Smooth muscle cell (in vitro differentiated cells): ENCODE results near the gene RBM20. TPM values are rescaled to one million over a fixed set of nuclear protein-coding genes. Genes with fewer than 3 reads are reported as not detected.

ENCODE experiments used
- DNase-seq: peaks from one replicate; lab custom pipeline; 2025; ENCODE audit not compliant: unreplicated experiment; lab: John Stamatoyannopoulos, UW
- H2AFZ ChIP-seq: fragments of 200-600 bp; sonication (generic); 2 replicates; pipeline ENCODE4 v1.6.0; 2016; ENCODE audit warnings: antibody characterized with exemption, low read depth, mild to moderate bottlenecking
- H3F3A ChIP-seq: fragments of 200-600 bp; sonication (generic); 2 replicates; pipeline ENCODE4 v1.6.0; 2017; ENCODE audit warnings: antibody characterized with exemption, low read depth
- H3K27ac ChIP-seq: fragments of 200-600 bp; sonication (generic); 2 replicates; pipeline ENCODE4 v1.5.1; 2016; ENCODE audit warnings: low read depth, mild to moderate bottlenecking
- H3K27me3 ChIP-seq: fragments of 200-600 bp; sonication (generic); 2 replicates; pipeline ENCODE4 v1.6.1; 2016; ENCODE audit warnings: low read depth, mild to moderate bottlenecking
- H3K36me3 ChIP-seq: fragments of 200-600 bp; sonication (generic); 2 replicates; pipeline ENCODE4 v1.5.1; 2016; ENCODE audit warnings: low read depth
- H3K4me1 ChIP-seq: fragments of 200-600 bp; sonication (generic); 2 replicates; pipeline ENCODE4 v1.5.1; 2016; ENCODE audit warnings: low read depth
- H3K4me2 ChIP-seq: fragments of 200-600 bp; sonication (generic); 2 replicates; pipeline ENCODE4 v1.6.0; 2016; ENCODE audit warnings: mild to moderate bottlenecking
- H3K4me3 ChIP-seq: fragments of 200-600 bp; sonication (generic); 2 replicates; pipeline ENCODE4 v1.5.1; 2016; ENCODE audit warnings: mild to moderate bottlenecking
- H3K79me2 ChIP-seq: fragments of 200-600 bp; sonication (generic); 2 replicates; pipeline ENCODE4 v1.6.0; 2016; ENCODE audit warnings: low read depth, mild to moderate bottlenecking
- H3K9ac ChIP-seq: fragments of 200-600 bp; sonication (generic); 2 replicates; pipeline ENCODE4 v1.6.0; 2016; ENCODE audit warnings: low read depth
- H3K9me3 ChIP-seq: fragments of 200-600 bp; sonication (generic); replicated peaks from 2 replicates; pipeline ENCODE4 v1.5.1; 2016; ENCODE audit warnings: low read depth
- H4K20me1 ChIP-seq: fragments of 200-600 bp; sonication (generic); 2 replicates; pipeline ENCODE4 v1.6.0; 2016; ENCODE audit warnings: low read depth
- CTCF ChIP-seq: fragments of 200-600 bp; sonication (generic); IDR thresholded peaks from 2 replicates; pipeline ENCODE4 v1.5.1; 2017; ENCODE audit warnings: borderline replicate concordance, mild to moderate bottlenecking, antibody characterized with exemption; ENCODE audit not compliant: insufficient read depth, poor library complexity, severe bottlenecking
- WGBS: methylation state at CpG from one replicate; pipeline ENCODE4 v1.1.7; 2016; ENCODE audit warnings: low lambda C conversion rate; 5-methylcytosine and 5-hydroxymethylcytosine counted together
- polyA plus RNA-seq: library from polyadenylated mRNA; unstranded; fragments of >200 nt; fragmentation: Nextera tagmentation; extraction: Ambion mirVana; gene quantifications from 2 replicates; pipeline ENCODE4 v1.2.1, GENCODE V29; 2016
- total RNA-seq: library from RNA; depleted of rRNA; stranded (reverse); fragments of >200 nt; gene quantifications from 2 replicates; pipeline ENCODE4 v1.2.3, GENCODE V29; 2014

Gene RBM20
- total and polyA plus RNA-seq, 2 experiments from 2014 or later: 0.09 TPM

GRCh38 chr10:110679486-110680272 lies 35.5 kb downstream of the RBM20 start:
- Histone ChIP-seq H3K4me1 (no peaks in the 10 kb centered on the region), H3F3A (no peaks in the 10 kb centered on the region), H2AFZ (no peak overlapping the region), H3K9ac (no peak overlapping the region), H4K20me1 (no peaks in the 10 kb centered on the region), H3K4me3 (no peak overlapping the region), H3K9me3 (no peaks in the 10 kb centered on the region), H3K27me3 (no peaks in the 10 kb centered on the region), H3K27ac (no peak overlapping the region), H3K4me2 (no peak overlapping the region), H3K36me3 (no peaks in the 10 kb centered on the region), H3K79me2 (no peaks in the 10 kb centered on the region)
- 75% methylated on average over 13 of the region's 13 CpGs for WGBS
- no peak for DNase-seq
- TF ChIP-seq CTCF: no peak

- H3K4me2 ChIP-seq: no peak overlapping the region
Measured at GRCh38 chr10:110680273-110681020, 36.3 kb downstream of the RBM20 start.

GRCh38 chr10:110681023-110681681 lies 37.0 kb downstream of the RBM20 start:
- TF ChIP-seq CTCF: peak; percentile 51
- no peak overlapping the region for H3K4me2 ChIP-seq
- no peaks in the 10 kb centered on the region for H3K36me3 ChIP-seq
- H3K9me3 ChIP-seq: no peaks in the 10 kb centered on the region
- no peaks in the 10 kb centered on the region for H3K27me3 ChIP-seq
- no peaks in the 10 kb centered on the region for H3K4me1 ChIP-seq
- no peak for DNase-seq
- 43% methylated on average over 7 of the region's 7 CpGs for WGBS
- H4K20me1 ChIP-seq: no peaks in the 10 kb centered on the region
- no peak overlapping the region for H3K9ac ChIP-seq
- H3K4me3 ChIP-seq: no peak overlapping the region
- no peak overlapping the region for H3K27ac ChIP-seq
- no peaks in the 10 kb centered on the region for H3K79me2 ChIP-seq
- no peaks in the 10 kb centered on the region for H3F3A ChIP-seq
- no peak overlapping the region for H2AFZ ChIP-seq

More at GRCh38 chr10:110680273-110681020, 36.3 kb downstream of the RBM20 start:
- no peaks in the 10 kb centered on the region for H3F3A ChIP-seq
- WGBS: 72% methylated on average over 18 of the region's 18 CpGs
- no peak overlapping the region for H3K27ac ChIP-seq
- no peaks in the 10 kb centered on the region for H3K27me3 ChIP-seq
- no peak overlapping the region for H3K4me3 ChIP-seq
- H3K79me2 ChIP-seq: no peaks in the 10 kb centered on the region
- H3K4me1 ChIP-seq: no peaks in the 10 kb centered on the region
- H4K20me1 ChIP-seq: no peaks in the 10 kb centered on the region
- DNase-seq: no peak
- H3K9ac ChIP-seq: no peak overlapping the region
- no peak for TF ChIP-seq CTCF
- H3K36me3 ChIP-seq: no peaks in the 10 kb centered on the region
- H3K9me3 ChIP-seq: no peaks in the 10 kb centered on the region
- H2AFZ ChIP-seq: no peak overlapping the region
